Right renal pelvis (tissue), 4 donors: Measurements from ENCODE around the gene LPAR1. TPM values are rescaled to one million over a fixed set of nuclear protein-coding genes. Genes with fewer than 3 reads are reported as not detected.

Experiments used
- DNase-seq, 4 donors: peaks; one replicate each; pipeline ENCODE4 v3.0.0-alpha.2; 2013; ENCODE audit warnings: low read depth in 4 of 4, low spot score in 3 of 4, missing footprints in 1 of 4
- polyA plus RNA-seq, 4 donors: library from polyadenylated mRNA; unstranded; fragments of 120-200 nt; gene quantifications; one replicate each; pipeline ENCODE4 v1.2.1, GENCODE V29; 2013; ENCODE audit not compliant: insufficient read length in 4 of 4

LPAR1 gene
- polyA plus RNA-seq, 4 donors: 27.4 to 31.0 (median 28.1) TPM

DNA sequence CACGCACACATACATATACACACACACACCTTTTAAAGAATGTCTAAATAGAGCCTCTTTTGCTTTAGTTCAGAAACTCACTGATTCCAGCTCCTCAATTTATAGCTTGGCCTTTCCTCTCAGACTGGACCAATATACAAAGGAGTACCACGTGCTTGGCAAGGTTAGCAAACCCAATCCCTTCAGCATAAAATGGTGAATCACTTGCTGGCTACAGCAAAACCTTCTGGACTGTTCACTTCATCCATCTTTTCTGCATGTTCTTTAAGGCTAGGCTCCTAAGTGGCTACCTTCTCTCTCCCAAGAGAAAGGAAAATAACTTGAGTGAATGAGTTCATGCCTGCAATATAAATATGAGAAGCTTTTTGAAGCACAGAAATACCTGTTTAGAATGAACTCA, 109.7 kb downstream of the LPAR1 start:
- DNase-seq: no peak

DNA sequence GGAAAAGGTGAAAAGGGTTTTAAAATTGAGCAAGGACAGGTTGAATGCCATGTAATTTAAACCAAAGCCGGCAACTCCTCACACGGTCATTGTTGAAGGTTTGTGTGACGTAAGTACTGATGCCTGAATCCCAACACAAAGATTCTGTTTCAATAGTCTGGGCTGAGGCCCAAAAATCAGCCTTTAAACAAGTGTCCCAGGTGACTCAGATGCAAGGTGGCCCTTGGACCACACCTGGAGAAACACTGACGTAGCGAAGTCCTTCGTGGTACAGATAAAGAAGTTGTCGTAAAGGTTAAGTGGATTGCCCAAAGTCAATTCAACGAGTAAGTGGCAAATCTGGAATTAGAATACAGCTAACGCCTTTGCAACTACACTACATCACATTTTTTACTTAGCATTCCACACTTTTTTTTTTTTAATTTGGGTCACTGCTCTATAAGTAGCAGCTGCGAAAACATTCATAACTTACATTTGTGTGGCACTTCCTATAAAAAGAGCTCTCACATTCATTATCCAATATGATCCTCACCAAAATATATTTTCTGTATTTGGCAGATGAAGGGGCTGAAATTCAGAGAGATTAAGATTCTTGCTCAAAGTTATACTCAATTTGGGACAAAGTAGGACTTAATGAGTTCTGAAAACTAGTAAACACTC, 111.3 kb downstream of the LPAR1 start:
- no peak for DNase-seq

GRCh38 chr9:110923601-110924000, 114.7 kb downstream of the LPAR1 start:
- DNase-seq: no peak

DNA sequence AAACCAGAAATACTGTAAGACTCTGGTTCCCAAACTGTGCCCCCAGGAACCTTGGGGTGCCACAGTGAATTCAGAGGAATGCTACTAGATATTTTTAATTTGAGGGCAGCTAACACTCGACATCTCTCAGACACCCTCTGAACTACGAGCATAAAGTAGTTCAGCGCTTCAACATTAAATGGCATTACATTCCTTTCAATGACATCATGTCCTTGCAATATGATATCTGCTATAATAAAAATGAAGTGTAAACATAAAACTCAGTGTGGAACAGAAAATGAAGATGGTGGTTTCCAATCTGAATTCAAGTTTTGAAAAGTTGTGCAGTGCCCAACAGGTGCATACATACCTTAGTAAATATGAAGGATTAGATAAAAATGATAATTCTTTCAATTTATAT, 116.1 kb downstream of the LPAR1 start:
- no peak for DNase-seq

DNA sequence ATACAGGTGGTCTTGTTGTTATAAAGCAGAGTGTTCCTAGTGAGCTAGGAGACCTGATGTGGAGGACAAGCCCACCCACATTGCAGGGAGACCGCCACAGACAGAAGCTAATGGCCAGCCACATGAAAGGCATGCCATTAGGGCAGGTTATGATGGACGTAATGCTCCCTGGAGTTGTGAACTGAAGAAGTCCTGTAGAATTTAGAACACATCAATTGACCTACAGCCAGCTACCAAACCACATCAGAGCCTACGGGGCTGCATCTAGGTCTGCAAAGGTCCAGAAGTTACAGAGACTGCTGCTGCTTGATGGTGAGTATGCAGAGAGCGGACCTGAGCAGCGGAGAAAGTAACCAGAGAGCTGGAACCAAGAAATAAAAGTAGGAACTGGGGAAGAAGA, 116.6 kb downstream of the LPAR1 start:
- no peak for DNase-seq

- no peak for DNase-seq
Observed at GRCh38 chr9:110919609-110920008, 118.7 kb downstream of the LPAR1 start.

DNA sequence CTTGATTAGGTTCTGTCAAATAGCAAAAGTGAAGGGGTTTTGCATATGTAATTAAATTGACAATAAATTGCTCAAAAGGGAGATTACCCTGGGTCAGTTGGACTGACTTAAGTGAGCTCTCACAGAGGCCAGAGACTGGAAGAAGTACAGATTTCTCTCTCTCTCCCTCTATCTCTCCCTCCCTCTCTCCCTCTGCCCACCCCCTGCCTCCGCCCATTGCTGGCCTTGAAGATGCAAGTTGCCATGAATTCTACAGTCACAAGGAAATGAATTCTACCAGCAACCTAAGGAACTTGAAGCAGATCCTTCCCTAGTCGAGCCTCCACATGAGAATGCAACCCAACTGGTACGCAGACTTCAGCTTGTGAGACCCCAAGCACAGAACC, 119.2 kb downstream of the LPAR1 start:
- DNase-seq: no peak

GRCh38 chr9:110918316-110919049, 119.8 kb downstream of the LPAR1 start:
- DNase-seq: no peak

DNA sequence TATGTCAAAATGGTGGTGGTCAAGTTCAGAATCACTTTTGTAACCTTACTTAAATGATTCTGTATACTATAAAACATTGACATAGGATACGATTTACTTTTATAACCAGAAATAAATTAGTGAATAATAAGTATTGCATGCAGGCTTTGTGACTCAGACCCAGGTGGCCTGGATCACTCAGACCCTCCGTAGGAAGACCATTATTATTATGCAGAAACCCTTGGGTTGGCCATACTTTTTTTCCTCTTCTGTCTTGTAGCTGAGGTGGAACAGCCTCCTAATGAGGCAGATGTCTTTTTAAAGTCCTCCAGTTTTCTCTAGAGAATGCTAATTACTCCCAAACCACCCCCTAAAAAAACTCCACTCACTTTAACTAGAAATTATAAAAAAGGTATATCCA, 121.9 kb downstream of the LPAR1 start:
- no peak for DNase-seq

DNA sequence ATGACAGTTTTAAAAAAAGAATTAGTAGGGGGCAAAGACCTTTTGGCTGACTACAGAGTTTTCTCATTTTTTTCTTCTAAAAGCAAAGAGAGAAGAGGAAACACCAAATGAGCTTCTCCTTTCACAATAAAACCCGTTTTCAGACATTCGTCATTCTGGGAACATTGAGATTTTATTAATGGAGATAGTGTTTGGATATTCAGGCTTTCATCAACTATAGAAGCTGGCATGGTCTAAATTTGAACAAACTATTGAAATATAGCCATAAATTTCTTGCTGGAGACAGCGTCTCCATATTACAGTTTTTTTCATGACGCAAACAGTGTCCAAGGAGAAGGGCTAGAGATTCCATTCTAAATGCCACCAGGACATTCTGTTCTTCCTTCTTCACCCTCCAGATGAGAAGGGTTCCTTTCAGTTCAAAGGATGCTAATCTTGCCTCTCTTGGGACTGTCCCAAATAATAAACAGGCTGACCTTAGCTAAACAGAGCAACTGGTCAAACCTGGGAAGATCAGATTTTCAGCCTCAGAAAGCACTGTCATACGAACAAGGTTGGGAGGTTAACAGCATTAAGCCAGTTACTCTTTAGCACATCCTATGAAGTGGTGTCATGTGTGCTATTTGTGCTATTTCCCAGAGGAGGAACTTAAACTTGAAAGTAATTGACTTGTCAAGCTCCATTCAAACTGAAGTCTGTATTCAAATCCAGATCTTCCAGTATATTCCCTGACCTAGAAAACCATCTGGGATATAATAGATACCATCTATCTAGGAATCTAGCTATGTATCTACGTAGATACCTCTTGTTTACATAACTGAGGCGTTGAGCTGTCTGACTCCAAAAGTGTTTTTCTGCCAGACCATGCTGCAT, 125.6 kb downstream of the LPAR1 start:
- no peak for DNase-seq

DNA sequence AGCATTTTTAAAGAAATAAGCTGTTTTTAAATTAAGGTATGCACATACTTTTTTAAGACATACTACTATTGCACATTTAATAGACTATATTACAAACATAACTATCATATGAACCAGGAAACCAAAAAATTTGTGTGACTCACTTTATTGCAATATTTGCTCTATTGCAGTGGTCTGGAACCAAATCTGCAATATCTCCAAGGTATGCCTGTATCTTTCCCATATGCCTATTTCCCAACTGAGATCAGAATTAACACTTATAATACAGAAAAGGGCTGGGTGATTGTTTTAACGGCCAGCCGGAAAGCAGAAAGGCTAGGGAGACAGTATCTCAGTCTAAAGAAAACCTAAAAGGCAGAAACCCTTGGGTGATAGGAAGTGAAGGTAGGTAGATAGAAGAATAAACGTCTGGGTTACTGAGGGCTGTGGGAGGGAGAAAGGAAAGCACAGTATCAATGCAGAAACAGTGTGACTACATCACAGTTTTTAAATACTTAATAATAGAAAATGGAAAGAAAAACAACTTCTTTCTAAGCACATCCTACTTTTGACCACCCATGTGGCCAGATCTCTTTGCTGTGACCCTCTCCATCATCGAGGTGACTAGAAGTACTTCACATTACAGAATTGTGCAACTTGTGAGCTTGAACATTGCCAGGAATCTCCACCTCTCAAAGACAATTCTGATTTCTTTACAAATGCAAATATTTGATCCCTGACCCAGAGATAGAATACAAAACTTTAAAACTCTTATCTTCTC, 126.4 kb downstream of the LPAR1 start:
- DNase-seq: no peak

GRCh38 chr9:110908894-110909293, 129.4 kb downstream of the LPAR1 start:
- no peak for DNase-seq

GRCh38 chr9:110900917-110901316, 137.4 kb downstream of the LPAR1 start:
- no peak for DNase-seq

DNA sequence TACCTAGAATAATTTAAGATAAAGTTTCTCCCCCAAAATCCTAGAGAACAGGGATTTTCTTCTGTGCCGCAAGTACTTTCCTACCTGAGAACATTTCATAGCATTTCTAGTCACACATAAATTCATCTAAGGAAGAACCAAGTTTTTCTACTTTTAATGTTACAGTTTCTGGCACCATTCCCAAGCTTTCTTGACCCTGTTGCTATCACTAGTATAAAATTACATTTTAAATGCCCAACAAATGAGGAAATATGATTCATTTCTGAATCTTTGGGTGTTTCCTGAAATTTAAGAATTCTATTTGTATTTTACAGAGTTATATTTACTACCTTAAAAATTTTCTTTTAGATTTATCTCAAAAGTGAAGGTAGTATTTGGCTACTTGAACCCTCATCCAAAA, 137.8 kb downstream of the LPAR1 start:
- no peak for DNase-seq

- no peak for DNase-seq
Observed at GRCh38 chr9:110898866-110899265, 139.4 kb downstream of the LPAR1 start.

- DNase-seq: no peak
Observed at GRCh38 chr9:110898358-110898757, 139.9 kb downstream of the LPAR1 start.

- no peak for DNase-seq
Observed at GRCh38 chr9:110897943-110898342, 140.3 kb downstream of the LPAR1 start.

DNA sequence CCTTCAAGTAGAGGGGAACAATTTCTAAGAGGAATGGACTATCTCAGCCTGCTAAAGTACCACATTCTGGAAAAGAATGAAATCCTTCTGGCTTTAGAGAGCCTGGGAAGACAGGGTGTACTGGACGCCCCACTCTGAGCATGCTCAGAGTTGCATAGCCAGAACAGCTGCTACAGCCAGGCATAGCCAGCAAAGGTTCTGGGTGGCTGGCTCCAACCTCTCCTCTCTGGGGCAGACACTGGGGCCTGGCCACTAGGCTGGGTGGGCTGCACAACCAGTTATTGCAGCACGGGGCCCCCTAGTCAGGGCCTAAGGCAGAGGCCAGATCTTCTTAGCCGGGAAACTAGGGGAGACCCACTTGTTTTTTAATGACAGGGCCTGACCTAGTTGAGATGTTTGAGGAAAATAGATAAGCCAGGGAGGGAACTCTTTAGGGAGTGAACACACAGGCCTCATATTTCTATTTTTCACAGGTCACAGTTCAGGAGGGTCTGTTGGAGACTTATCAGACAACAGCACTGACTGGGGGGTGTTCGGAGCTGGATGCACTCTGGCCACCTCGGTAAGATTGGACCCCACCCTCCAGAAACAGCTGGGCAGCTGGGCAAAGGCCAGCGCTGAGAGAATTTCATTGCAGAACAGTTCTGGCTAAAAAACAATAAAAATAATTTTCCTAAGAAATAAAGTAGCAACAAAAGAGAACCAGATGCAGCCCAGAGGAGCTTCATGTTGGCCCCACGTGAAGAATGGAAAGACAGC, 142.9 kb downstream of the LPAR1 start:
- DNase-seq: no peak

DNA sequence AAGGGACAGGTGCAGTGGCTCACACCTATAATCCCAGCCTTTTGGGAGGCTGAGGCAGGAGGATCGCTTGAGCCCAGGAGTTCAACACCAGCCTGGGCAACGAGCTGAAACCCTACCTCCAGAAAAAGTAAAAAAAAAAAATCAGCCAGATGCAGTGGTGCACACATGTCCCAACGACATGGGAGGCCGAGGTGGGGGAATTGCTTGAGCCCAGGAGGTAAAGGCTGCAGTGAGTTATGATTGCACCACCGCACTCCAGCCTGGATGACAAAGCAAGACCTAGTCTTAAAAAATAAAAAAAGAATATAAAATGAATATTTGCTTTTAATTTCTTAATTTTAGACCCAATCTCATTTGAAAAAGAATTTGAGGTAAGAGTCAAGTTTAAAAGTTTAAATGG, 143.5 kb downstream of the LPAR1 start:
- DNase-seq: no peak

DNA sequence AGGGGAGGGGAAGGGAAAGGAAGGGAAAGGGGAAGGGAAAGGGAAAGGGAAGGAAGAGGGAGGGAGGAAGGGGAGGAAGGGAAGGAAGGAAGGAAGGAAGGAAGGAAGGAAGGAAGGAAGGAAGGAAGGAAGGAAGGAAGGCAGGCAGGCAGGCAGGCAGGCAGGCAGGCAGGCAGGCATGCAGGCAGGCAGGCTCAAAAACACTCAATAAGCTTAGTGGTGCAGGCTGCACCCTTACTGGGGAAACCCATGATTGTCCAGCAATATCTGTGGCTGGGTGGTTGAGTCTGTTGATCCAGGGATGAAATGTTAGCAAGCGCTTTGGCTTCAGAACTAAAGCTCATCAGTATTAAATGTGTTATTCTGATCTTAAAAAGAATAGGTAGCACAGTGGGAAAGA, 145.6 kb downstream of the LPAR1 start:
- no peak for DNase-seq
